NB4 (cell line): ENCODE data around the gene SLC35G6.

Experiments
- CTCF ChIP-seq: IDR thresholded peaks from one replicate; pipeline ENCODE4 v1.5.1; 2012; ENCODE audit warnings: low read depth, low read length
- MAX ChIP-seq: IDR thresholded peaks from 2 replicates; pipeline ENCODE4 v1.6.1; 2011; ENCODE audit warnings: low read depth, low read length
- POLR2A ChIP-seq: IDR thresholded peaks from 2 replicates; pipeline ENCODE4 v1.6.1; 2011; ENCODE audit warnings: mild to moderate bottlenecking; ENCODE audit not compliant: insufficient read length; ENCODE audit errors: extremely low read depth

GRCh38 chr17:7462474-7463371 lies 18.5 kb upstream of the SLC35G6 start:
- TF ChIP-seq CTCF (no peak), POLR2A (no peak), MAX (no peak)
